Caco-2 (cell line): ENCODE results near the gene SEC16B. TPM values are rescaled to one million over a fixed set of nuclear protein-coding genes. Genes with fewer than 3 reads are reported as not detected.

ENCODE experiments used
- BruUV-seq: library from RNA; stranded (reverse); fragments of 400-500 nt; replicated peaks from 2 replicates; lab custom pipeline; 2021; lab: Mats Ljungman, UMichigan
- CTCF ChIA-PET: fragments of 300-600 bp; sonication (Branson Sonifier 250); formaldehyde crosslinking; loops from one replicate; lab custom pipeline; 2022; ENCODE audit warnings: antibody characterized with exemption; lab: Charles Lee
- POLR2A ChIA-PET: fragments of 300-600 bp; sonication (Branson Sonifier 250); formaldehyde crosslinking; loops from one replicate; lab custom pipeline; 2022; ENCODE audit warnings: antibody characterized with exemption; lab: Charles Lee
- DNase-seq, 2 experiments: peaks; one replicate each; pipeline versions ENCODE4 v3.0.0 to v3.0.0-alpha.2; 2020 to 2022
- H3K27me3 ChIP-seq: replicated peaks from 2 replicates; pipeline ENCODE4 v1.6.0; 2011; ENCODE audit warnings: low read length; ENCODE audit not compliant: control insufficient read depth, insufficient read depth
- H3K36me3 ChIP-seq: 2 replicates; pipeline ENCODE4 v1.5.1; 2011; ENCODE audit warnings: low read length; ENCODE audit not compliant: control insufficient read depth, insufficient read depth
- H3K4me1 ChIP-seq: fragments of 250-450 bp; sonication (Bioruptor Pico); 2 replicates; pipeline ENCODE4 v1.5.1; 2020; ENCODE audit warnings: mild to moderate bottlenecking
- H3K4me3 ChIP-seq: 2 replicates; pipeline ENCODE4 v1.5.1; 2011; ENCODE audit warnings: low read depth, mild to moderate bottlenecking, control low read depth, low read length
- H3K9me3 ChIP-seq: fragments of 250-450 bp; sonication (Bioruptor Pico); 2 replicates; pipeline ENCODE4 v1.5.1; 2020; ENCODE audit warnings: mild to moderate bottlenecking, moderate library complexity
- H3K27ac Mint-ChIP-seq: one replicate; pipeline ENCODE4 v1.8.0; 2022; ENCODE audit warnings: mixed read lengths; ENCODE audit not compliant: unreplicated experiment
- H3K27me3 Mint-ChIP-seq: one replicate; pipeline ENCODE4 v1.8.0; 2022; ENCODE audit warnings: mixed read lengths; ENCODE audit not compliant: insufficient read depth, unreplicated experiment
- H3K36me3 Mint-ChIP-seq: one replicate; pipeline ENCODE4 v1.8.0; 2022; ENCODE audit warnings: mild to moderate bottlenecking, mixed read lengths; ENCODE audit not compliant: insufficient read depth, unreplicated experiment
- H3K4me1 Mint-ChIP-seq: one replicate; pipeline ENCODE4 v1.8.0; 2022; ENCODE audit warnings: low read depth, mixed read lengths; ENCODE audit not compliant: unreplicated experiment
- H3K4me3 Mint-ChIP-seq: one replicate; pipeline ENCODE4 v1.8.0; 2022; ENCODE audit warnings: mild to moderate bottlenecking, moderate library complexity, mixed read lengths; ENCODE audit not compliant: unreplicated experiment
- H3K9me3 Mint-ChIP-seq: one replicate; pipeline ENCODE4 v1.8.0; 2022; ENCODE audit warnings: mixed read lengths; ENCODE audit not compliant: unreplicated experiment
- intact Hi-C: fragments of 100-400 bp; cut with micrococcal nuclease; formaldehyde crosslinking; loops from one replicate; pipeline ENCODE4 v1.10.0; 2022; ENCODE audit not compliant: unreplicated experiment
- total RNA-seq: library from RNA; stranded (reverse); gene quantifications from 2 replicates; pipeline ENCODE4 v1.2.3, GENCODE V29; 2022
- TF ChIP-seq, protein P1 (sequence below), 2 experiments: fragments of 200-600 bp in 1 of 2; IDR thresholded peaks; 1 replicate in 1 of 2; 2 replicates in 1 of 2; pipeline versions ENCODE4 v1.5.1 to v1.8.0; 2011 to 2022; ENCODE audit warnings: antibody characterized with exemption in 1 of 2, control low read depth in 1 of 2, inconsistent platforms in 1 of 2, low read depth in 1 of 2, low read length in 1 of 2, mild to moderate bottlenecking in 1 of 2, moderate library complexity in 1 of 2; ENCODE audit not compliant: insufficient read depth in 1 of 2, severe bottlenecking in 1 of 2, unreplicated experiment in 1 of 2

The SEC16B gene
- total RNA-seq, 1 experiment from 2014 or later = 0.59 TPM

DNA sequence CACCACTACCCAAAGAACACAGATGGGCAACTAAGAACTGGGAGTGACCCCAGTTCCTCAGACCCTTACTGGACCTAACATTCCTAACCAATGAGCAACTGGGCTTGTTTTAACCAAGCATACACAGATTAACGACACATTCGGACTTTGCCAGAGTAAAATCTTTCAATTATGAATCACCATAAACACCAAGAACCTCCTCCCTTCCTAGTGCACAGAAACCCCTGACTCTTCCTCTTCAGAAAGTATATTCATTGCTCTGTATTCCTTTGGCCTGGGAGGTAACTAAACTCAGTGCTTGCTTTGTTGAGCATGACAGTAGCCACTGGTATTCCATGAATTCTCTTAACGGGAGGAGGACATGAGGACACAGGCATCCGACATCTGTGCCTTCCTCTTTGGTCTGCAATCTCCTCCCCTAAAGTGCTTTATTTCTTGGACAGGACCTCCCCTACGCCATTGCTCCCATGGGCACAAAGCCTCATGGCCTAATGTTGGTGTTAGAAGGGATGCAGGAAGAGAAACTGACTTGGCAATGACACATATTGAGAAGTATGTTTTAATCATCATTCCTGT lies 42.7 kb downstream of the SEC16B start:
- no peak for DNase-seq
- no peak overlapping the region for H3K4me3 ChIP-seq
- TF ChIP-seq, protein P1, sequence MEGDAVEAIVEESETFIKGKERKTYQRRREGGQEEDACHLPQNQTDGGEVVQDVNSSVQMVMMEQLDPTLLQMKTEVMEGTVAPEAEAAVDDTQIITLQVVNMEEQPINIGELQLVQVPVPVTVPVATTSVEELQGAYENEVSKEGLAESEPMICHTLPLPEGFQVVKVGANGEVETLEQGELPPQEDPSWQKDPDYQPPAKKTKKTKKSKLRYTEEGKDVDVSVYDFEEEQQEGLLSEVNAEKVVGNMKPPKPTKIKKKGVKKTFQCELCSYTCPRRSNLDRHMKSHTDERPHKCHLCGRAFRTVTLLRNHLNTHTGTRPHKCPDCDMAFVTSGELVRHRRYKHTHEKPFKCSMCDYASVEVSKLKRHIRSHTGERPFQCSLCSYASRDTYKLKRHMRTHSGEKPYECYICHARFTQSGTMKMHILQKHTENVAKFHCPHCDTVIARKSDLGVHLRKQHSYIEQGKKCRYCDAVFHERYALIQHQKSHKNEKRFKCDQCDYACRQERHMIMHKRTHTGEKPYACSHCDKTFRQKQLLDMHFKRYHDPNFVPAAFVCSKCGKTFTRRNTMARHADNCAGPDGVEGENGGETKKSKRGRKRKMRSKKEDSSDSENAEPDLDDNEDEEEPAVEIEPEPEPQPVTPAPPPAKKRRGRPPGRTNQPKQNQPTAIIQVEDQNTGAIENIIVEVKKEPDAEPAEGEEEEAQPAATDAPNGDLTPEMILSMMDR (IDR thresholded peaks at IDR 0.05; ENCODE audit: insufficient read depth in 1 of 2, low read depth in 1 of 2, low read length in 1 of 2, severe bottlenecking in 1 of 2, unreplicated experiment in 1 of 2) = no peak
- H3K36me3 Mint-ChIP-seq = no peaks in the 10 kb centered on the region
- CTCF ChIA-PET = no interaction called here
- no peak overlapping the region for H3K27ac Mint-ChIP-seq
- intact Hi-C loops = no loop called here
- no peaks in the 10 kb centered on the region for H3K9me3 Mint-ChIP-seq
- no peaks in the 10 kb centered on the region for H3K4me1 ChIP-seq
- H3K9me3 ChIP-seq = no peaks in the 10 kb centered on the region
- H3K36me3 ChIP-seq = no peaks in the 10 kb centered on the region
- no TSS peak for BruUV-seq
- POLR2A ChIA-PET = no interaction called here
- no peaks in the 10 kb centered on the region for H3K27me3 ChIP-seq
- H3K4me3 Mint-ChIP-seq = no peak overlapping the region
- H3K4me1 Mint-ChIP-seq = no peaks in the 10 kb centered on the region
- peaks cover 3% of the 10 kb centered on the region for H3K27me3 Mint-ChIP-seq

DNA sequence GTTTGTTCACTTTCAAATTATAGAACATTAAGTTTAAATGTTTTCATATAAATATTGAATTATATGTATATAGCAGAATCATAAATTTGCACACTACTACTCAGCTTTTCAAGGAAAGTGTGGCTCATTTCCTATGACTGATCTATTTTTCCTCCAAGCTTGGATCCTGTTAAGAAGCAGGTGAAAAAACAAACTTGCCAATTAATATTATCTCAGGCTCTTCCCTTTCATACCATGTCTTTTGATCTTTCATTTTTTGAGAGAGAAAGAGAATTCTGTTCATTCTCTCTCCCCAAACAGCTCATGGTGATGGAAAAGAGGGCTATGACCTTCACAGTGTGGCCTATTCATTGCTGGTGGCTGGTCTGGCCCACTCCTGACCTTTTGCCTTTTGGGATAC lies 43.7 kb downstream of the SEC16B start:
- no peaks in the 10 kb centered on the region for H3K9me3 ChIP-seq
- ChIA-PET CTCF (no interaction called here), POLR2A (no interaction called here)
- H3K27ac Mint-ChIP-seq = no peak overlapping the region
- no peaks in the 10 kb centered on the region for H3K4me1 ChIP-seq
- H3K36me3 ChIP-seq = no peaks in the 10 kb centered on the region
- TF ChIP-seq, protein P1 (IDR thresholded peaks at IDR 0.05; ENCODE audit: insufficient read depth in 1 of 2, low read depth in 1 of 2, low read length in 1 of 2, severe bottlenecking in 1 of 2, unreplicated experiment in 1 of 2) = no peak
- no peak for DNase-seq
- no peak overlapping the region for H3K4me3 ChIP-seq
- BruUV-seq = no TSS peak
- no peaks in the 10 kb centered on the region for H3K4me1 Mint-ChIP-seq
- no peaks in the 10 kb centered on the region for H3K36me3 Mint-ChIP-seq
- H3K27me3 ChIP-seq = no peaks in the 10 kb centered on the region
- peaks cover 3% of the 10 kb centered on the region for H3K27me3 Mint-ChIP-seq
- no peaks in the 10 kb centered on the region for H3K9me3 Mint-ChIP-seq
- intact Hi-C loops = no loop called here
- no peak overlapping the region for H3K4me3 Mint-ChIP-seq

DNA sequence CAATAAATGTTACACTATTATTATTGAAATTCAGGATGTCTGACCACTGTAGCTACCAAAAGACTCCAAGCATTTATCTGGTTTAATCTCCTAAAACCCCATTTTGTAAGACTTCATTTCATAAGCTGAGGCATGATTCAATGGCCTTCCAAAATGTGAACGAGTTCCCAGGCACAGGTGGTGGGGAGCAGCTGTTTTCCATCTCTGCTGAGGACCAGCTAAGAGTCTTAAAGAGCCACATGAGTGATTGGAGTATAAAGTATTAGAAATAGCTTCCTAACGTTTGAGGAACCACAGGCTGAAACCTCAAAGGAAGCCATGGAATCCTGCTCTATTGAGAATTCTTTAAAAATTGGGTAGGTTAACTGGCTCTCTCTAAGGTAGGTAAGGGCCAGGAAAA lies 44.9 kb downstream of the SEC16B start:
- H3K27me3 ChIP-seq = no peaks in the 10 kb centered on the region
- POLR2A ChIA-PET = no interaction called here
- intact Hi-C loops = no loop called here
- H3K27ac Mint-ChIP-seq = no peak overlapping the region
- H3K4me1 ChIP-seq = no peaks in the 10 kb centered on the region
- TF ChIP-seq, protein P1 (IDR thresholded peaks at IDR 0.05; ENCODE audit: insufficient read depth in 1 of 2, low read depth in 1 of 2, low read length in 1 of 2, severe bottlenecking in 1 of 2, unreplicated experiment in 1 of 2) = no peak
- H3K27me3 Mint-ChIP-seq = peaks cover 3% of the 10 kb centered on the region
- no peaks in the 10 kb centered on the region for H3K36me3 ChIP-seq
- H3K9me3 Mint-ChIP-seq = no peaks in the 10 kb centered on the region
- H3K4me1 Mint-ChIP-seq = no peaks in the 10 kb centered on the region
- no peaks in the 10 kb centered on the region for H3K9me3 ChIP-seq
- no TSS peak for BruUV-seq
- H3K36me3 Mint-ChIP-seq = no peaks in the 10 kb centered on the region
- no peak overlapping the region for H3K4me3 Mint-ChIP-seq
- CTCF ChIA-PET = interaction anchor here (0.7 kb wide), 1 partner anchor 101 kb away, joined by 3 read pairs; no protein-coding TSS in a partner anchor
- DNase-seq = no peak
- no peak overlapping the region for H3K4me3 ChIP-seq
